VCaP (cell line): ENCODE results near the gene RNF103.

Experiments used
- H3K27ac ChIP-seq: fragments of 450-650 bp; 2 replicates; pipeline ENCODE4 v1.5.1; 2017
- CTCF ChIP-seq: fragments of 450-650 bp; conservative IDR thresholded peaks from 2 replicates; pipeline ENCODE4 v1.5.1; 2017; ENCODE audit warnings: mild to moderate bottlenecking, moderate library complexity

Gene RNF103

GRCh38 chr2:86634352-86634751, 10.7 kb upstream of the RNF103 start:
- no peak for TF ChIP-seq CTCF
- no peak overlapping the region for H3K27ac ChIP-seq

GRCh38 chr2:86633155-86633651, 9.5 kb upstream of the RNF103 start:
- peak overlapping the region; percentile 85 for H3K27ac ChIP-seq
- TF ChIP-seq CTCF, result no peak

- no peak for TF ChIP-seq CTCF
- H3K27ac ChIP-seq, result peak overlapping the region; percentile 85
These were observed 9.0 kb upstream of the RNF103 start for GRCh38 chr2:86632672-86633071.

GRCh38 chr2:86631846-86632485, 8.3 kb upstream of the RNF103 start:
- H3K27ac ChIP-seq, result peak overlapping the region; percentile 85
- no peak for TF ChIP-seq CTCF

GRCh38 chr2:86628091-86628522, 4.4 kb upstream of the RNF103 start:
- H3K27ac ChIP-seq, result no peak overlapping the region
- TF ChIP-seq CTCF, result no peak

- H3K27ac ChIP-seq, result no peak overlapping the region
- no peak for TF ChIP-seq CTCF
These were observed 3.9 kb upstream of the RNF103 start for GRCh38 chr2:86627550-86627949.

- no peak for TF ChIP-seq CTCF
- no peak overlapping the region for H3K27ac ChIP-seq
These were observed 1.4 kb upstream of the RNF103 start for GRCh38 chr2:86625096-86625495.
